NCI-H2107 treated with DMSO at 0.1 percent for 48 hours (cell line): ENCODE measurements around the gene NIM1K.
A peak's percentile ranks its signal among the peaks of the same experiment; 100 is the strongest.
"Not testable (repeated sequence)": the region's sequence is repeated elsewhere in the genome, so short reads cannot be mapped to it uniquely, and the experiment has no call there.

Experiments
- DNase-seq: peaks from one replicate; lab custom pipeline; 2025; ENCODE audit not compliant: unreplicated experiment; lab: John Stamatoyannopoulos, UW

Gene NIM1K

DNA sequence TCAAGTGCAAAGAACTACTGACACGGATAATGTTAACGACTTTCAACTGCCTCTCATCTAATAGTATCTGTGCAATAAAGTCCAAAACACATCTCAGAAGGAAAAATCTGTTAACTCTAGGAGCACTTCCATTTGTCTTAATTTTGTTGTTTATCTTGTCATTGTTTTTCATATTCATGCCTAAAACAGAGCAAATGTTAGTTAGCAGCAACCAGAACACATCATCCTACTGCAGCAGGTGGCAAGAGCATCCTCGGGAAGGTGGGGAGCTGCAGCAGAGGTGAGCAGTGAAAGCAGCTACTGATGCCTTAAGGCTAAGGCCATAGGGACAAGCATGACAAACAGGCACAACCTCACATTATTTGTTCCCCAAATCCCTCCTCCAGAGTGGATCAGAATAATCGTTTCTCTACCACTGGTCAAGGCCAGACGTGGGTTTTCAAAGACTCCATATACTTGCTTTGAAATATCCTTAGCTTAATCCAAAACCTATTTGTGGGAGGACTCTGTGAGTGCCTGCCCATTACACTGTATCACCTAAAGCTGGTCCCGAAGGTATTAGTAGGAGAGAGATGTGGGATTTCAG, 120.1 kb downstream of the NIM1K start:
- no peak for DNase-seq

DNA sequence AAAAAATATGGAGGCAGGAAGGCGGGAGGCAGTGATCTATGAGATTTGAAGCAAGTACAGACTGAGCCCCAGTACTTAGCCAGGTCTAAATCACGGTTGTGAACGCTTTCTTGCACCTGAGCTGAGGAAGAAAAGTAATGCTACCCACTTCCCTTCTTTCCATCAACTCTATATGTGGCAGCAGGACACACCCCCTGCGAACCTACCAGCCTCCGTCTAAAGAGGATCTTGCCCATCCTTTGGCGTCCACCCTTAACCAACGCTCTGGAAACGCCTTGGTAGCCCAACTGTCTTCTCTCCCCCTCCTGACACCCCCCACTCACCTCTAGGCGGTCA, 120.6 kb downstream of the NIM1K start:
- DNase-seq, result no peak

DNA sequence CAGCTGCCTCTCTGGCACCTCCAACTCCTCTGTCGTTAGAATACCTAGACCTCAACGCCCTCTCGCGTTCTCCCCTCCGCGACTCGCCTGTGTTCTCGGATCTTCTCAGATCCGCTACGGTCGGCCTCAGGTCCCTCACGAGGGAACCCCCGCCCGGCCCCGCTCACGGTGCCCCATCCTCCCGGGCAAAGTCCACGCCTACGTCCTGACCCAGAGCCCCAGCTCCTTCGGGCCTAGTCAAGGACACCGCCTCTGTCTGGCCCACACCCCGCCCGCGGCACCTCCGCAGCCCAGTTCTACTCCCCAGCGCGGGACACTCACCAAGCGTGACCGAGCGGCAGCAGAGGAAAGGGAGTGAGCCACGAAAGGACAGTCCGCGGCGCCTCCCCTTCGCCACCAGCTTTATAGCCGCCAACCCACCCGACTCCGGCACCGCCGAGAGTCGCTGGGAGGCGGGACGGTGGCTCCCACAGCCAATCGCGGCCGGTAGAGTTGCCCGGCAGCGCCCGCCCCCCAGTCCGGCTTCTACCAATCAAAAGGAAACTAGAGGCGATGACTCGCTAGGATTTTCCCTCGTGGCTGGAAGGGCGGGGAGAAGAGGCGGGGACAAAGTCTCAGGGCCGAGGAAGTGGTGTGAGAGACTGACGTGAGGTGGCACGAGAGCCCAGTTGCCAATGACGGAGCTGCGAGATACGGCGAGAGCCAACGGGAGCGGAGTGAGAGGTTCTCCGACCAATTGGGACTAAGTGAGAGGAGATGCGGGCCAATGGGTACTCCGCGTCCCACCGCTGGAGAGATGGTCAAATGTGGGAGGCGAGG, 121.2 kb downstream of the NIM1K start, which contains the start of gene HMGCS1:
TSS of gene HMGCS1 (minus strand) at position 378 of the 819 bp plus-strand sequence. CDS start 14,447 bp downstream, outside the sequence.
- peak; percentile 100 for DNase-seq

DNA sequence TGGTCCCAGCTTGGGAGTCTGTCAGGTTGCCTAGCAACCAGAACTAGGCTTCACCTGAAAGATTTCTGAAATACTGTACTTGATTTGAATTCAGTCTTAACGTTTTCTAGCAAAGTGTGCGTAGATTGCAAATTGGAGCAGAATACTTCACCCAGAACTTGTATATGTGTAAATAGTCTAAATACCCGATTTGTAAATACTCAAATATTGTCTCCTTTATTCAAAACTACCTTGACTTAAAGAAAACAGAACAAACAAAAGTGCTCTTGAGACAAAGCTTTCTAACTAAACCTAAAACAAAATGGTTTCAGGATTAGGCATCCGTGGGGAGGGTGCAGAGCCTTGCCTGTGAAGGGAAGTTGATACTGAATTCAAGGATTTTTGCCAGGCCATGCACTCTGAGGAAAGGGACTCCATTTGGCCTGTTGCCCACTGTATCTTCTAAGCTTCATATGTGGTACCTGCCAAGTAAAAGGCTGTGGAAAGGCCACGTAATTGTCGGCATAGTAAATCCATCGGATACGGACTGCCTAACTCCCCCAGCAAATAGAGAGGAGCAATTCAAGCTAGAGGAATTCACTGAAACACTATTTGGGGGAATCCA, 121.9 kb downstream of the NIM1K start:
- peak; percentile 80 for DNase-seq

DNA sequence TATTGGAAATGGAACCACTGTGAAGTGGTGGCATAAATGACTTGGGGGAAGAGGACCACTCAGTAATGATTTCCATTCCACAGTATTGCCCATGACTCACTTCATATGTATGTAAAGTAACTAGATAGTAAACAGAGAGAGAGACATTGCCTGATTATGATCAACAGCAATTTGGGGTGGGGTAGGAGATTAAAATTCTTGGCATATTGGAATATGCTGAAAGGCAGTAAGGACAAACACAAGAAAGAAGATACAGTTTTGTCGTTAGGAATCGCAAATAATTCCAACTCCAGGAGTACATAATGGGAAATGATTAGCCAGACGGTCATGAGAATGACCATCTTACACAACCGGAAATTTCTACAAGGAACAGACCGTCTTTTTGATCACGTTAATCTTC, 122.7 kb downstream of the NIM1K start:
- DNase-seq, result no peak

DNA sequence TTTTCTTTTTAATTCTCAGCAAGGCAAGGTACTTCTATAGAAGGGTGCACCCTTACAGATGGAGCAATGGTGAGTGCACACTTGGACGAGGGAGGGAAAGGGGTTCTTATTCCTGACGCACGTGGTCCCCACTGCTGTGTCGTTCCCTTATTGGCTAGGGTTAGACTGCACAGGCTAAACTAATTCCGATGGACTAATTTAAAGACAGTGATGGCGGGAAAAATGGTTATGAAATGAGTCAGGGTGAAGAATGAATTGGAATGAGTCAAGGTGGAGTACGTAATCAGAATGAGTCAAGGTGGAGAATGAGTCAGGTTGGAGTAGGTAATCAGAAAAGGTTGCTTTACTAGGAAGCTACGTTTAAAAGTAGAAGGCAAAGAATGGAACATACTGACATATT, 123.2 kb downstream of the NIM1K start:
- DNase-seq, result no peak

DNA sequence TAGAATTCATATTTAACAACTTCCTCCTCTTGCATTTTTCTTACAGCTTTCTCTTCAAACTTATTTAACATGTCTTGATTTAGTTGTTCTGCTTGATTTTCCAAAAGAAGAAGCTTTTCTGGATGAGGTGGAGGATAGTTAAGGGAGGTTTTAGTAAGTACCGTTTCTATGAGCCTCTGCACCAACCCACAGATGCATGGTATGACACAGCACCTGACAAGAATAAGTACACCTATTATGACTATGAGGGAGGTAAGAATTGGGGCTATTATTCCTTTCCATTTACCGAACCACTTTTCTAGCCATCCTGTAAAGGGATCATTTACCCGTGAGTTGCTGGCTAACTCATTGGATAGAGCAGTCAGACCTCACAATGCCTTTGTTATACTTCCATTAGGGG, 123.7 kb downstream of the NIM1K start:
- DNase-seq, result no peak

DNA sequence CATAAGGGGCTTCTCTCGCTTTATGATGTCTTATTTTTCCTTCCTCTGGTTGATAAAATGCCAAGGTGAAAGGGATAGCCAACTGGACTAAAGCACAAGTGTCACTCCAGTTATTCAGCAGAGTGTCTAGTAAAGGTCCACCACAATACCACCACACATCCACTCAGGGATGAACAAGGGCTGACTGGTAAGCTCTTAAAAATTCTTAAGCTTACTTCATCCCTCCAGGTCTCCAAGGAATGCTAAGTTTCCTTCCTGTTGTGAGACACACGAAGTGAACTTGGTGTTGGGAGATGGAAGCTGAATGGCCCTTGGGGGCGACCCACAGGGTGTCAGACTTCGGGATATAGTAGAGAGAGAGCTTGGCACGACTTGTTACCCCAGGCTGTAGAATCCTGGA, 124.4 kb downstream of the NIM1K start:
- no peak for DNase-seq

DNA sequence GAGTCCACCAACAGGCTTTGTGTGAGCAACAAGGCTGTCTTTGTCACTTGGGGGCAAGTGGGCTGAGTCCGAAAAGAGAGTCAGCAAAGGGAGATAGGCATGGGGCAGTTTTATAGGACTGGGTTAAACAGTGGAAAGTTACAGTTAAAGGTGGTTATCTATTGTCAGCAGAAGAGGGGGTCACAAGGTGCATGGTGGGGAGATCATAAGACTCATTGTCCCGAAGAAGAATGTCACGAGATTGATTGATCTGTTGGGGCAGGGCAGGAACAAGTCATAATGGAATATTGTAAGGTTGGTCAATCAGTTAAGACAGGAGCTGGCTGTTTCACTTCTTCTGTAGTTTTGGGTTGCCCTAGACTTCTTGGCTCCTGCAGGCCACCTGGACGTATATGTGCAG, 128.8 kb downstream of the NIM1K start:
- DNase-seq, result no peak

DNA sequence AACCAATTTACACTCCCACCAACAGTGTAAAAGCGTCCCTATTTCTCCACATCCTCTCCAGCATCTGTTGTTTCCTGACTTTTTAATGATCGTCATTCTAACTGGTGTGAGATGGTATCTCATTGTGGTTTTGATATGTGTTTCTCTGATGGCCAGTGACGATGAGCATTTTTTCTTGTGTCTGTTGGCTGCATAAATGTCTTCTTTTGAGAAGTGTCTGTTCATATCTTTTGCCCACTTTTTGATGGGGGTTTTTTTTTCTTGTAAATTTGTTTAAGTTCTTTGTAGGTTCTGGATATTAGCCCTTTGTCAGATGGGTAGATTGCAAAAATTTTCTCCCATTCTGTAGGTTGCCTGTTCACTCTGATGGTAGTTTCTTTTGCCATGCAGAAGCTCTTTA, 131.5 kb downstream of the NIM1K start:
- not testable (repeated sequence) for DNase-seq

DNA sequence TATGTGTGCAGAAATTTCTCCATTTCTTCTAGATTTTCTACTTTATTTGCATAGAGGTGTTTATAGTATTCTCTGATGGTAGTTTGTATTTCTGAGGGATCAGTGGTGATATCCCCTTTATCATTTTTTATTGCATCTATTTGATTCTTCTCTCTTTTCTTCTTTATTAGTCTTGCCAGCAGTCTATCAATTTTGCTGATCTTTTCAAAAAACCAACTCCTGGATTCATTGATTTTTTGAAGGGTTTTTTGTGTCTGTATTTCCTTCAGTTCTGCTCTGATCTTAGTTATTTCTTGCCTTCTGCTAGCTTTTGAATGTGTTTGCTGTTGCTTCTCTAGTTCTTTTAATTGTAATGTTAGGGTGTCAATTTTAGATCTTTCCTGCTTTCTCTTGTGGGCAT, 133.6 kb downstream of the NIM1K start:
- not testable (repeated sequence) for DNase-seq
